ENCODE data around the gene STING1.
"Not testable (repeated sequence)": the region's sequence is repeated elsewhere in the genome, so short reads cannot be mapped to it uniquely, and the experiment has no call there.

STING1 gene

DNA sequence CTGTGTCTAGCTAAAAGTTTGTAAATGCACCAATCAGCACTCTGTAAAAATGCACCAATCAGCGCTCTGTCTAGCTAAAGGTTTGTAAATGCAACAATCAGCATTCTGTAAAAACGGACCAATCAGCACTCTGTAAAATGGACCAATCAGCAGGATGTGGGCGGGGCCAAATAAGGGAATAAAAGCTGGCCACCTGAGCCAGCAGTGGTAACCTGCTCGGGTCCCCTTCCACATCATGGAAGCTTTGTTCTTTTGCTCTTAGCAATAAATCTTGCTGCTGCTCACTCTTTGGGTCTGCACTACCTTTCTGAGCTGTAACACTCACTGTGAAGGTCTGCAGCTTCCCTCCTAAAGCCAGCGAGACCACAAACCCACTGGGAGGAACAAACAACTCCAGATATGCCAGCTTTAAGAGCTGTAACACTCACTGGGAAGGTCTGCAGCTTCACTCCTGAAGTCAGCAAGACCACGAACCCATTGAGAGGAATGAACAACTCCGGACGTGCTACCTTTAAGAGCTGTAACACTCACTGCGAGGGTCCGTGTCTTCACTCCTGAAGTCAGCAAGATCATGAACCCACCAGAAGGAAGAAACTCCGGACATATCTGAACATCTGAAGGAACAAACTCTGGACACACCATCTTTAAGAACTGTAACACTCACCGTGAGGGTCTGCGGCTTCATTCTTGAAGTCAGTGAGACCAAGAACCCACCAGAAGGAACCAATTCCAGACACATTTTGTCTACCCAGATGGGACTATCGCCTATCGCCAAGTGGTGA lies 20.7 kb upstream of the STING1 start:
- DNase-seq: not testable (repeated sequence)

DNA sequence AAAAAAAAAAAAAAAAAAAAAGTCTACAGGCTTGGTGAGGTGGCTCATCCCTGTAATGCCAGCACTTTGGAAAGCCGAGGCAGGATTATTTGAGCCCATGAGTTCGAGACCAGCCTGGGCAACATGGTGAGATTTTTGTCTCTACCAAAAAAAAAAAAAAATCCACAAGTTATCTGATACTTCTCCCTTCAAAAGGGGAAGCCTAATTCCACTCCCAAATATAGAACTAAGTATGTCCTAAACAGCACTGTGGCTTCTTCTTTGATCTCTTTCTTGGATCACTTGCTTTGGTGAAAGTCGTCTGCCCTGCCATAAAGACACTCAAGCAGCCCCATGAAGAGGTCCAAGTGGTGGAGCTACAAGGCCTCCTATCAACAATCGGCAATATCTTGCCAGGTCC lies 18.8 kb upstream of the STING1 start:
- DNase-seq: no peak

DNA sequence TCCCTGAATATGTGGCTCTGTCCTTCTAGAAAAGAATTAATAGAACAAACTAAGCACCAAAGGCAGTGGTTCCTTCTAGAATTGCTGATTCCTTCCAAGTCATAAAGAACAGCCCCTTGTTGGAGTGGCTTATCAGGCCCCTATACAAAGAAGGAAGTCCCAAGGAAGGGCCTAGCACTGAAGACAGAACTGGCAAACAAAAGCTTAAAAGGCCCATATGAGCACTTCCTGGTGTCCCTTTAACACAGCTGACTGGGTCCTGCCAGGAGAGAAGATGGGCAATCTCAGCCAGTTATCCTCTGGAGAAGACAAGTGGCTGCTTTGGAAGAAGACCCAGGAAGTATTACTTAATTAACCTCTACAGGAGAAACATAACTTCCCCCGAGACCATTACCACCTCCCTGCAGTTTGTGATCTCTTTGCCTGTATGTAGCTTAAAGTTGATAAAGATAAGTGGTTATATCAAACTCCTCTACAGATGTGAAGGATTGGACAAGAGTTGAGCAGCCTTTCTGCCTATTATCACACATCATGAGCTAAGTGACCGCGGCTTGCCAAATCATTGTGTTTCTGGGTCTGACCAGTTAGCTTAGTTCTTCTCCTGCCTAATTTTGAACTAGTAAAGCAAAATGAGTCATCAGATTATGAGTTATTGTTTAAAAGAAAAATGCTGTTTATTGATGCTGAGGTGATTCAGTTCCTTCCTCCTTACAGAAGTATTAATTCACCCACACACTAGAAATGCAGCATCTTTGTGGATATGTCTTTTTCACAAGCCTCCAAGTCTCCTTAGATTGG lies 13.3 kb upstream of the STING1 start:
- no peak for DNase-seq

- no peak for DNase-seq
Measured at GRCh38 chr5:139494832-139495231, 12.3 kb upstream of the STING1 start.

DNA sequence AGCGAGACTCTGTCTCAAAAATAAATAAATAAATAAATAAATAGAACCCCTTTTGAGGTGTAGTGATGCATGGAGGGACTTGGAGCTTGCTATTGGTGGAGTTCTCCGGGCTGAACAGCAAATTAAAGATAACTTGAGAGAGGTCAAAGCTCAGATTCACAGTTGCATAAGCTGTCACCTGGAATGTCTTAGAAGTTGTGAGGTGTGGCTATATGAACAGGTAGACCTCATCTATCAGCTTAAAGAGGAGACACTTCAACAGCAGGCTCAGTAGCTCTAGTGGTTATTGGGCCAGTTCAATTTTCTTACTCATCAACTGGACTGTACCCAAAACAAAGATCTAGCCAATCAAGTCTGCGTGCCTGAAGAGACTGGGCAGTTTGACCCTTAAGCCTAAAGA lies 11.7 kb upstream of the STING1 start:
- no peak for DNase-seq

- no peak for DNase-seq
Measured at GRCh38 chr5:139492700-139493192, 10.2 kb upstream of the STING1 start.

GRCh38 chr5:139488260-139488659 lies 5.7 kb upstream of the STING1 start:
- no peak for DNase-seq

- DNase-seq: no peak
Measured at GRCh38 chr5:139486201-139486600, 3.6 kb upstream of the STING1 start.

DNA sequence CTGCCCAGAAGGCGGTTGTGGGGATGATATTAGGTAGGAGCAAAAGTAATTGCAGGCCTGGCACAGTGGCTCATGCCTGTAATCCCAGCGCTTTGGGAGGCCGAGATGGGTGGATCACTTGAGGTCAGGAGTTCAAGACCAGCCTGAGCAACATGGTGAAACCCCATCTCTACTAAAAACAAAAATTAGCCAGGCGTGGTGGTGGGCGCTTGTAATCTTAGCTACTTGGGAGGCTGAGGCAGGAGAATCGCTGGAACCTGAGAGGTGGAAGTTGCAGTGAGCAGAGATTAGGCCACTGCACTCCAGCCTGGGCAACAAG lies 291 bp upstream of the STING1 start:
- not testable (repeated sequence) for DNase-seq

GRCh38 chr5:139481580-139482049 lies 943 bp downstream of the STING1 start:
- DNase-seq: no peak

- DNase-seq: no peak
Measured at GRCh38 chr5:139481122-139481533, 1.4 kb downstream of the STING1 start.

DNA sequence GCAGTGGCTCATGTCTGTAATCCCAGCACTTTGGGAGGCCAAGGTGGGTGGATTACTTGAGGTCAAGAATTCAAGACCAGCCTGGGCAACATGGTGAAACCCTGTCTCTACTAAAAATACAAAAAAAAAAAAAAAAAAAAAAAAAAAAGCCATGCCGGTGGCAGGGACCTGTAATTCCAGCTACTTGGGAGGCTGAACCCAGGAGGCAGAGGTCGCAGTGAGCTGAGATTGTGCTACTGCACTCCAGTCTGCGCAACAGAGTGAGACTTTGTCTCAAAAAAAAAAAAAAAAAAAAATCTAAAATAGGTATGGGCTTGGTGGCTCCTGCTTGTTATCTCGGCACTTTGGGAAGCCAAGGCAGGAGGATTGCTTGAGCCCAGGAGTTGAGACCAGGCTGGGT lies 2.8 kb downstream of the STING1 start:
- DNase-seq: not testable (repeated sequence)

- DNase-seq: not testable (repeated sequence)
Measured at GRCh38 chr5:139478657-139479423, 3.7 kb downstream of the STING1 start.

- no peak for DNase-seq
Measured at GRCh38 chr5:139475865-139476617, 6.5 kb downstream of the STING1 start.

- DNase-seq: peak; percentile 76
Measured at GRCh38 chr5:139474890-139475791, 7.4 kb downstream of the STING1 start.

DNA sequence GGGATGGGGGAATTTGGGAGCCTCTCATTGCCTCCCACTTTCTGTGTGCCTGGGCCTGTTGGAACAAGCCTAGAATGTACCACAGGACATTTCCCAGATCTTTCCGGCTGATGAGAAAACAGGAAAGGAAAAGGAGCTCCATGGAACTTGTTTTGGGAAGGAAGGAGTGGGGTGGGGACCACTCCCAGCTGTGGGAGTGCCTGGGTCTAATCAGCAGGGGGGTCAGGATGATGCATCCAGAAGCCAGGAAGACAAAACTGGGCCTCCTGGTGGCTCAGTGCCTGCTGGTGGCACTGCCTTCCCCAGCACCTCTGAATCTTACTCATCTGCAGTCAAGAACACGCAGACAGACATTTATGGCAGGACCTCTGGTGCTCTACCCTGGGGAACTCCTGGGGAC lies 9.0 kb downstream of the STING1 start:
- DNase-seq: no peak

DNA sequence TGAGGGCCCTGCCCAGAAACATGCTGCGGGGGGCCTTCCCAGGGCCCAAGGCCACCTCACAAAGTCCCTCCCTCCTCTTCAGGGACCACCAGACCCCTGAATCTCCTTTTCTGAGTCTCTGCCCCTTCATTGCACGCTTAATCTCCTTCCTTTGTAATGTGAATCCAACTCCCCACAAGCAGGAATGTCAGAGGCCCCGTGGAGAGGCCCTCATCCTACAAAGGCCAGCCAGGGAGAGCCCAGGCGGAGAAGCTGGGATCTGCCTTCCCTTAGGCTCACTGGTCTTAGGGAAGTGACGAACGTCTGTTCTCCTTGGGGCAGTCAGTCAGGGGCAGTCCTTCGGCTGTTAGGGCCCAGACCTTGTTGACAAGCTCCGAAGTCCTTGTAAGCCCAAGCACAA lies 9.5 kb downstream of the STING1 start:
- no peak for DNase-seq

DNA sequence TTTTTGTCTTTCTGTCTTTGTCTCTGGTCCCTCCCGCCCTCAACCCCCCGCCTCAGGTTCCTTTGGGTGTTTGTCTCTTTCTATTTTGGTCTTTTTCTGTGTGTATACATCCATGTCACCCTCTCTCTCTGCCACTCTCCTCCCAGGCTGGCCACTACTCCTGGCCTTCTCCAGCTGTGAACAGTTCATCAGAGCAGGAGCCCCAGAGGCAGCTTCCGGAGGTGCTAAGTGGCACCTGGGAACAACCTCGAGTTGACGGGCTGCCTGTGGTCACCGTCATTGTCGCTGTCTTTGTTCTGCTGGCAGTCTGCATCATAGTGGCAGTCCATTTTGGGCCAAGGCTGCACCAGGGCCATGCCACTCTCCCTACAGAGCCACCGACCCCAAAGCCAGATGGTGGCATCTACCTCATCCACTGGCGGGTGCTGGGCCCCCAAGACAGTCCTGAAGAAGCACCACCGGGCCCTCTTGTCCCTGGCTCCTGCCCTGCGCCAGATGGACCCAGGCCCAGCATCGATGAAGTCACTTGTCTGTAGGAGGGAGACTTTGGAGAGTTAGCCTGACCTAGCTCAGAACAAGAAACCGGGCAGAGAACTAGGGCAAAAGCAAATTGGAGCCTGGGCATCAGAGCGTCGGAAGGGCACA lies 10.1 kb downstream of the STING1 start:
- DNase-seq: no peak

DNA sequence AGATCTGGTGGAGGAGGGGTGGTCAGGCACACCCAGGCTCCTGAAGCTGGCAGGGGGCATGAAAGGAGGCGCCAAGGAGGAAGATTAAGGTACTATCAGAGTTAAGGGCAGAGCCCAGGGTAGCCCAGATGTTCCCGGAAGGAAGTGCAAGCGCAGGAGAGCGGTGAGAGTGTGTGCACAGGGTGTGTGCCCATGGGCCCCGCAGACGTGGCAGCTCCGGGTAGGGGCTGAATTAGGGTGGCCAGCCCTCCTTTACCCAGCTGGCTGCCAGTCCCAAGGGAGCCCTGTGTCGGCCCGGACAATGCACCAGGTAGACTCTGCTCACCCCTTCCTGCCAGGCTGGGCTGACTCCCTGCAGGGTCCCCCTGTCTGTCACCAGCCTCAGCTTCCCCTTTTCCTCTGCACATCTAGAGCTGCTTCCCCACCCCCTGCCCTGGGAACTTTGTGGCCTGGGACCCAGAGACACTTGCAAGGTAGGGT lies 11.7 kb downstream of the STING1 start, which contains the start of gene SMIM33:
Gene SMIM33, plus strand, starts transcription at position 184 of the 480 bp plus-strand sequence. Its CDS starts 118 bp downstream, at position 302.
- no peak for DNase-seq

DNA sequence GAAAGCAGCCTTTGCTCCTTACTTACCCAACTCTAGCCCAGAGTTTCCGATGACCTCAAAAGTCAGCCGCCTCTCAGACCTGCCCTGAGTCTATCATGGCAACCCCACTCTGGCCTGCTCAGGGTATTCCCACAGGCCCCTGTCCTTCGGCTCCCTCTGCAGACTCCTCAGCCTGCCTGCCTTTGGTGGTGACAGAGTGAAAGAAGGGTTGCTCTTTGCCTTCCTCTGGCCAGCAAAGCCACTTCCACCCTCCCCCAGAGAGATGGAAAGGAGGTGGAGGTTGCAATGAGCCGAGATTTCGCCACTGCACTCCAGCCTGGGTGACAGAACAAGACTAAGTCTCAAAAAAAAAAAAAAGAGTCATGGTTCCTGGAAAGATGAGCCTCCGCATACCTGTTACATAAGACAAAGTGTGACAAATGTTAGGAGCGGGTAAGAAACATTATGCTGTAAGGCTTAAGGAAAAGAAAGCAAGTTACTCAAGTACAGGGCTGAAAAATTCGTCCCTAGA lies 14.1 kb downstream of the STING1 start:
- no peak for DNase-seq

Data from NCI-H187 treated with DMSO at 0.1 percent for 48 hours (cell line).